ENCODE measurements around the gene STK38L.

GRCh38 chr12:27226407-27226929 is 17.6 kb upstream of the STK38L start:
- no peak for TF ChIP-seq USF2 (IDR thresholded peaks at IDR 0.05)
- no peak for TF ChIP-seq CTCF (IDR thresholded peaks at IDR 0.05)
- TF ChIP-seq CHD2 (IDR thresholded peaks at IDR 0.05; ENCODE audit: low read length, partially characterized antibody): no peak
- no peak for TF ChIP-seq POLR2A (IDR thresholded peaks at IDR 0.05; ENCODE audit: low read length)
- TF ChIP-seq RAD21 (conservative IDR thresholded peaks at IDR 0.05 in 1 of 2, IDR thresholded peaks at IDR 0.05 in 1 of 2): no peak
- TF ChIP-seq SMC3 (IDR thresholded peaks at IDR 0.05): no peak
- no peak for TF ChIP-seq ZC3H11A (IDR thresholded peaks at IDR 0.05)
- TF ChIP-seq POLR2AphosphoS2 (conservative IDR thresholded peaks at IDR 0.05; ENCODE audit: low read length): no peak
- no peak for TF ChIP-seq CBX2 (IDR thresholded peaks at IDR 0.05; ENCODE audit: borderline replicate concordance, low read depth)
- TF ChIP-seq HMGXB4 (CRISPR knock-in tag; IDR thresholded peaks at IDR 0.05; ENCODE audit: borderline replicate concordance): no peak
- no peak for TF ChIP-seq MAX (IDR thresholded peaks at IDR 0.05)
- TF ChIP-seq RFX5 (IDR thresholded peaks at IDR 0.05): no peak
- TF ChIP-seq KDM1A (IDR thresholded peaks at IDR 0.05; ENCODE audit: low read depth): no peak
- no peak for TF ChIP-seq TP53 (CRISPR knock-in tag; IDR thresholded peaks at IDR 0.05)

Measured in A549 (cell line).